ENCODE results near the gene FAM184B.

- no peak for TF ChIP-seq CTCF (IDR thresholded peaks at IDR 0.05)
- no peak for TF ChIP-seq USF2 (CRISPR knock-in tag; IDR thresholded peaks at IDR 0.05)
- TF ChIP-seq ATF2 (CRISPR knock-in tag; IDR thresholded peaks at IDR 0.05; ENCODE audit: borderline replicate concordance, low read depth) = no peak
- no peak for TF ChIP-seq HMGXB4 (CRISPR knock-in tag; IDR thresholded peaks at IDR 0.05)
- no peak for TF ChIP-seq IRF1 (CRISPR knock-in tag; IDR thresholded peaks at IDR 0.05)
- TF ChIP-seq NFYB (CRISPR knock-in tag; conservative IDR thresholded peaks at IDR 0.05; ENCODE audit: low read depth) = no peak
- no peak for TF ChIP-seq ZNF425 (CRISPR knock-in tag; conservative IDR thresholded peaks at IDR 0.05)
Measured at GRCh38 chr4:17694552-17694951, 86.9 kb downstream of the FAM184B start.

All from WTC11 (cell line).